ENCODE data around the gene FOXK2. TPM values are rescaled to one million over a fixed set of nuclear protein-coding genes. Genes with fewer than 3 reads are reported as not detected.

The FOXK2 gene
- total and polyA plus RNA-seq, 2 donors (not counting 1 experiment from before 2014, with no cell fraction given) = 19.7 to 62.7 TPM

DNA sequence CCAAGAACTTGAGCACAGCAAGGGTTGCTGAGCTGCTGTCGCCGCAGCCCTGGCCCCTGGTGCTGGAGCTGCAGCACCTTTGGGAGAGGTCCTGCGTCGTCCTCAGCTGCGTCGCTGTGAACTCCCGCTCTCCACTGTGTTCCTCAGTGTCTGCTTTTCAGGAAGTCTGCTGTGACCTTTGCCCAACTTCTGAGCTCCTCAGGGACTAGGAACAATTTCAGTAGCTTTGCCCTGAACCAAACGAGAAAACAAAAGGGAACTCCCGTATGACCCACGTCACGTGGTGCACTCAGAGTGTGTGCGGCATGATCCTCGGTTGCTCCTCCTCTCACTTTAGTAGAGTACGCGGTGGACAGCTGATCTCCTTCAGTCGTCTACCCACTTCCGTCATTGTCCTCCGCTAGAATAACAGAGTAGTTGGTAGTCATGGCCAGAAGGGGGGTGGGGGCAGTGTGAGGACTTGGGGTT, 84.5 kb downstream of the FOXK2 start:
- Mint-ChIP-seq H3K4me1 (peaks cover 40% of the 10 kb centered on the region), H3K27ac (peak overlapping the region; percentile 39), H3K9me3 (ENCODE audit: insufficient read depth) (no peaks in the 10 kb centered on the region), H3K4me3 (peak overlapping the region; percentile 33), H3K27me3 (no peaks in the 10 kb centered on the region)
- ATAC-seq (ENCODE audit: low read depth) = peak; percentile 65
- Histone ChIP-seq H3K27me3 (replicated peaks in 1 of 4; ENCODE audit: control extremely low read depth in 1 of 4, control insufficient read depth in 3 of 4, insufficient read depth in 4 of 4, low read length in 3 of 4) (no peaks in the 10 kb centered on the region), H3K27ac (ENCODE audit: low read length in 2 of 2) (no peak overlapping the region), H2AFZ (ENCODE audit: insufficient read depth, low read depth, low read length, poor library complexity, severe bottlenecking) (no peak overlapping the region), H3K36me3 (replicated peaks in 1 of 2; ENCODE audit: control extremely low read depth in 1 of 2, control insufficient read depth in 1 of 2, extremely low read depth in 1 of 2, insufficient read depth in 2 of 2, low read length in 1 of 2) (peaks cover 0 to 51% of the 10 kb centered on the region in 2 experiments), H3K9ac (ENCODE audit: low read length) (no peak overlapping the region), H3K9me3 (ENCODE audit: control extremely low read depth in 1 of 3, control insufficient read depth in 2 of 3, insufficient read depth in 1 of 3, low read length in 2 of 3) (peaks cover 0 to 2% (median 0%) of the 10 kb centered on the region in 3 donors), H3K79me2 (ENCODE audit: control insufficient read depth, insufficient read depth, low read length) (peaks cover 14% of the 10 kb centered on the region), H3K4me1 (ENCODE audit: control insufficient read depth in 2 of 2, insufficient read depth in 2 of 2, low read length in 2 of 2) (peaks cover 7 to 33% of the 10 kb centered on the region in 2 donors), H3K4me2 (replicated peaks; ENCODE audit: low read depth, low read length, poor library complexity, severe bottlenecking) (no peak overlapping the region), H3K4me3 (ENCODE audit: control extremely low read depth in 1 of 5, extremely low read depth in 1 of 5, insufficient read depth in 1 of 5, low read depth in 2 of 5, low read length in 4 of 5) (no peak overlapping the region), H4K20me1 (ENCODE audit: control insufficient read depth, insufficient read depth, low read length, poor library complexity, severe bottlenecking) (peaks cover 15% of the 10 kb centered on the region)
- TF ChIP-seq CTCF (IDR thresholded peaks at IDR 0.05) (no peak), EZH2 (IDR thresholded peaks at IDR 0.05; ENCODE audit: borderline replicate concordance, insufficient read depth, low read depth, low read length, poor library complexity, severe bottlenecking) (no peak)
- POLR2A ChIA-PET = interaction anchor here (0.6 kb wide), 1 partner anchor 12 kb away, joined by 3 read pairs; no protein-coding TSS in a partner anchor
- DNase-seq = peak; percentile 65
- CTCF ChIA-PET = interaction anchor here (0.9 to 1.1 kb wide), 3 partner anchors 16 to 54 kb away, joined by 3 read pairs; no protein-coding TSS in a partner anchor
- 63% methylated on average over 12 of the region's 18 CpGs for WGBS (ENCODE audit: insufficient coverage)
- intact Hi-C loops (cut with micrococcal nuclease) = no loop called here

DNA sequence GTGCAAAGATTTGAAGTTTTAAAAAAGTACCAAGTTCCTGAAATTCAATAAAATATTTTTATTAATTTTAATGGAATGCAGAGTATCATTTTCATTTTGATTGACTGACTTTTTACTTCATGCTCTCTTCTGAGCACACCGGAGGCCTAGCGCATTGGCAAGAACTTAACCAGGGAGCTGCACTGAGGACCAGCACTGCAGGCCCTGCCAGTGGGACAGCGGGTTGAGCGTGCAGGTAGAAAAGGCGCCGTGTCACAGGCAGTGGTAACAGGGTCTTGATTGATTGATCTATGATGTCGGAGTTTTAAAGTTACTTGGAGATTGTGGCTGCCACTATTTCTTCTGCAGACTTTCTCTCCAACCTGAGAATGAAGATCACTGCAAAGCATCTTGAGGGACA, 85.0 kb downstream of the FOXK2 start:
- Histone ChIP-seq H3K4me2 (replicated peaks; ENCODE audit: low read depth, low read length, poor library complexity, severe bottlenecking) (no peak overlapping the region), H3K9ac (ENCODE audit: low read length) (no peak overlapping the region), H4K20me1 (ENCODE audit: control insufficient read depth, insufficient read depth, low read length, poor library complexity, severe bottlenecking) (peaks cover 15% of the 10 kb centered on the region), H3K4me1 (ENCODE audit: control insufficient read depth in 2 of 2, insufficient read depth in 2 of 2, low read length in 2 of 2) (peaks cover 5 to 28% of the 10 kb centered on the region in 2 donors), H2AFZ (ENCODE audit: insufficient read depth, low read depth, low read length, poor library complexity, severe bottlenecking) (no peak overlapping the region), H3K79me2 (ENCODE audit: control insufficient read depth, insufficient read depth, low read length) (peaks cover 13% of the 10 kb centered on the region), H3K27me3 (replicated peaks in 1 of 4; ENCODE audit: control extremely low read depth in 1 of 4, control insufficient read depth in 3 of 4, insufficient read depth in 4 of 4, low read length in 3 of 4) (no peaks in the 10 kb centered on the region), H3K36me3 (replicated peaks in 1 of 2; ENCODE audit: control extremely low read depth in 1 of 2, control insufficient read depth in 1 of 2, extremely low read depth in 1 of 2, insufficient read depth in 2 of 2, low read length in 1 of 2) (peaks cover 0 to 54% of the 10 kb centered on the region in 2 experiments), H3K9me3 (ENCODE audit: control extremely low read depth in 1 of 3, control insufficient read depth in 2 of 3, insufficient read depth in 1 of 3, low read length in 2 of 3) (no peaks in the 10 kb centered on the region), H3K4me3 (ENCODE audit: control extremely low read depth in 1 of 5, extremely low read depth in 1 of 5, insufficient read depth in 1 of 5, low read depth in 2 of 5, low read length in 4 of 5) (no peak overlapping the region), H3K27ac (ENCODE audit: low read length in 2 of 2) (no peak overlapping the region)
- no peak for ATAC-seq (ENCODE audit: low read depth)
- Mint-ChIP-seq H3K4me3 (no peak overlapping the region), H3K27ac (no peak overlapping the region), H3K4me1 (peaks cover 35% of the 10 kb centered on the region), H3K27me3 (no peaks in the 10 kb centered on the region), H3K9me3 (ENCODE audit: insufficient read depth) (no peaks in the 10 kb centered on the region)
- ChIA-PET CTCF (interaction anchor here (0.9 to 1.1 kb wide), 2 partner anchors 50 to 54 kb away, joined by 3 read pairs; no protein-coding TSS in a partner anchor), POLR2A (interaction anchor here (0.6 kb wide), 1 partner anchor 13 kb away, joined by 3 read pairs; no protein-coding TSS in a partner anchor)
- TF ChIP-seq CTCF (IDR thresholded peaks at IDR 0.05) (no peak), EZH2 (IDR thresholded peaks at IDR 0.05; ENCODE audit: borderline replicate concordance, insufficient read depth, low read depth, low read length, poor library complexity, severe bottlenecking) (no peak)
- DNase-seq = no peak
- 100% methylated on average over 3 of the region's 7 CpGs for WGBS (ENCODE audit: insufficient coverage)
- intact Hi-C loops (cut with micrococcal nuclease) = no loop called here

Measured in B cell (primary cell).